HepG2 (cell line): Measurements from ENCODE around the gene DMRT3. TPM values are rescaled to one million over a fixed set of nuclear protein-coding genes. Genes with fewer than 3 reads are reported as not detected.
A peak's percentile ranks its signal among the peaks of the same experiment; 100 is the strongest.
"Not testable (repeated sequence)": the region's sequence is repeated elsewhere in the genome, so short reads cannot be mapped to it uniquely, and the experiment has no call there.

Source experiments
- ATAC-seq: fragments of 200-7000 bp; cut with Tn5 transposase; 3 replicates; pipeline ENCODE4 v1.9.1; 2020; ENCODE audit warnings: mild to moderate bottlenecking, moderate library complexity
- BruUV-seq: library from RNA; stranded (reverse); fragments of 400-500 nt; replicated peaks from 2 replicates; lab custom pipeline; 2021; lab: Mats Ljungman, UMichigan
- CTCF ChIA-PET: fragments of 300-600 bp; formaldehyde crosslinking; extraction: SDS; loops from one replicate; lab custom pipeline; 2021; ENCODE audit warnings: low total read pairs, inconsistent platforms, low intra/inter-chr PET ratio; lab: Yijun Ruan, JAX
- POLR2A ChIA-PET: fragments of 350-600 bp; sonication (Branson Sonifier 250); formaldehyde crosslinking; loops from one replicate; lab custom pipeline; 2020; ENCODE audit warnings: antibody characterized with exemption, inconsistent platforms; lab: Yijun Ruan, JAX
- DNase-seq: peaks from one replicate; pipeline ENCODE4 v3.0.0-alpha.2; 2015; ENCODE audit warnings: low spot score
- FAIRE-seq: peaks from 3 replicates; lab custom pipeline; 2011; peaks lifted over from hg19 to GRCh38; lab: Jason Lieb, UNC
- H2AFZ ChIP-seq: one replicate; pipeline ENCODE4 v1.6.1; 2011; ENCODE audit warnings: low read length, inconsistent platforms
- H3K27ac ChIP-seq: fragments of 300-600 bp; 3 replicates; pipeline ENCODE4 v1.8.0; 2011; ENCODE audit warnings: mixed run types, mild to moderate bottlenecking, mixed read lengths, low read length, inconsistent platforms; ENCODE audit not compliant: insufficient read depth; ENCODE audit errors: extremely low read length
- H3K27me3 ChIP-seq, 2 experiments: fragments of 200-600 bp in 1 of 2; 2 replicates in 1 of 2; 3 replicates in 1 of 2; pipeline versions ENCODE4 v1.6.0 to v1.8.0; 2011; ENCODE audit warnings: low read length in 2 of 2, mild to moderate bottlenecking in 2 of 2, moderate library complexity in 2 of 2, inconsistent platforms in 1 of 2; ENCODE audit not compliant: insufficient read depth in 2 of 2, control insufficient read depth in 1 of 2
- H3K36me3 ChIP-seq, 2 experiments: fragments of 200-600 bp in 1 of 2; replicated peaks in 1 of 2; 2 replicates in 1 of 2; 3 replicates in 1 of 2; pipeline versions ENCODE4 v1.5.1 to v1.8.0; 2011; ENCODE audit warnings: low read length in 2 of 2, inconsistent platforms in 1 of 2; ENCODE audit not compliant: insufficient read depth in 2 of 2, control insufficient read depth in 1 of 2
- H3K4me1 ChIP-seq: 2 replicates; pipeline ENCODE4 v1.5.1; 2012; ENCODE audit warnings: low read length, inconsistent platforms; ENCODE audit not compliant: insufficient read depth
- H3K4me2 ChIP-seq: 2 replicates; pipeline ENCODE4 v1.6.0; 2011; ENCODE audit warnings: low read depth, low read length, inconsistent platforms
- H3K4me3 ChIP-seq, 3 experiments: fragments of 200-600 bp in 1 of 3; sonication (generic), shearing (Covaris generic) in 1 of 3; replicated peaks in 1 of 3; 2 replicates each; pipeline ENCODE4 v1.5.1; 2011 to 2016; ENCODE audit warnings: low read length in 3 of 3, inconsistent platforms in 2 of 3, low read depth in 2 of 3, mild to moderate bottlenecking in 2 of 3, control low read depth in 1 of 3, mixed read lengths in 1 of 3; ENCODE audit not compliant: insufficient read depth in 1 of 3
- H3K79me2 ChIP-seq: one replicate; pipeline ENCODE4 v1.6.1; 2011; ENCODE audit warnings: low read length, inconsistent platforms; ENCODE audit not compliant: insufficient read depth
- H3K9ac ChIP-seq: 2 replicates; pipeline ENCODE4 v1.6.0; 2011; ENCODE audit warnings: mild to moderate bottlenecking, low read depth, low read length, inconsistent platforms; ENCODE audit not compliant: insufficient read depth
- H3K9me3 ChIP-seq: 2 replicates; pipeline ENCODE4 v1.5.1; 2012; ENCODE audit warnings: mild to moderate bottlenecking, low read length
- H4K20me1 ChIP-seq: 2 replicates; pipeline ENCODE4 v1.6.0; 2011; ENCODE audit warnings: inconsistent platforms, mild to moderate bottlenecking, low read length, moderate library complexity; ENCODE audit not compliant: insufficient read depth
- GABPA ChIP-seq, 2 experiments: IDR thresholded peaks; 2 replicates each; pipeline ENCODE4 v1.6.1; 2011 to 2016; ENCODE audit warnings: low read depth in 2 of 2, low read length in 1 of 2, missing biosample characterization in 1 of 2, missing genetic modification characterization in 1 of 2
- GABPB1 ChIP-seq: IDR thresholded peaks from 2 replicates; pipeline ENCODE4 v1.6.1; 2016; ENCODE audit warnings: mild to moderate bottlenecking, missing genetic modification reagents, moderate library complexity, missing compliant biosample characterization
- SETDB1 ChIP-seq: sonication (generic); formaldehyde crosslinking; IDR thresholded peaks from 2 replicates; pipeline ENCODE4 v1.5.1; 2020; ENCODE audit warnings: missing genetic modification reagents, mild to moderate bottlenecking, borderline replicate concordance
- ZFP91 ChIP-seq: sonication (generic); formaldehyde crosslinking; IDR thresholded peaks from 2 replicates; pipeline ENCODE4 v1.9.0; 2022; ENCODE audit warnings: missing genetic modification reagents, mild to moderate bottlenecking, borderline replicate concordance
- ZNF574 ChIP-seq: sonication (generic); formaldehyde crosslinking; IDR thresholded peaks from 2 replicates; pipeline ENCODE4 v1.4.0; 2020; ENCODE audit warnings: missing genetic modification reagents
- WGBS: methylation state at CpG from one replicate; pipeline ENCODE4 v1.1.6; 2017; ENCODE audit warnings: low lambda C conversion rate; 5-methylcytosine and 5-hydroxymethylcytosine counted together
- in situ Hi-C: cut with HindIII; loops from 2 replicates; pipeline ENCODE4 v1.10.0; 2017; ENCODE audit warnings: low pct_unique_long_range_greater_than_20kb; ENCODE audit not compliant: extremely low pct_ligation_motif_present
- intact Hi-C: fragments of 100-400 bp; cut with micrococcal nuclease; formaldehyde crosslinking; loops from one replicate; pipeline ENCODE4 v1.10.0; 2022; ENCODE audit not compliant: unreplicated experiment
- polyA plus RNA-seq, 8 experiments: library from polyadenylated mRNA; depleted of rRNA in 3 of 8; stranded (reverse) in 7 of 8; unstranded in 1 of 8; fragments of >200 nt; fragmentation: Illumina TruSeq in 4 of 8; extraction: Trizol in 4 of 8; gene quantifications; 2 replicates each; pipeline versions ENCODE4 v1.2.1 to v1.2.3, GENCODE V29; 2011 to 2016; ENCODE audit warnings: low read depth in 4 of 8, missing spikeins in 1 of 8, mixed read lengths in 1 of 8; ENCODE audit not compliant: insufficient read depth in 1 of 8
- total RNA-seq, 5 experiments: library from RNA; depleted of rRNA; stranded (reverse); fragments of >200 nt; fragmentation: Illumina TruSeq; extraction: Trizol; gene quantifications; 2 replicates each; pipeline ENCODE4 v1.2.3, GENCODE V29; 2016; ENCODE audit warnings: low read depth in 1 of 5

Gene DMRT3
- total and polyA plus RNA-seq, 2 of the 13 experiments (the other 11 are each of a cell fraction or from before 2014, with no cell fraction given): not detected

GRCh38 chr9:995781-996180, 19.3 kb downstream of the DMRT3 start:
- intact Hi-C loops (no loop called here), in situ Hi-C loops (loop anchor here (25.0 kb wide), 1 partner anchor 408 kb away; no protein-coding TSS in a partner anchor)
- ChIA-PET POLR2A (no interaction called here), CTCF (no interaction called here)
- FAIRE-seq (no peak), DNase-seq (no peak), ATAC-seq (no peak)
- Histone ChIP-seq H3K9me3 (no peaks in the 10 kb centered on the region), H3K79me2 (no peaks in the 10 kb centered on the region), H3K36me3 (no peaks in the 10 kb centered on the region), H2AFZ (no peak overlapping the region), H3K27ac (no peak overlapping the region), H3K27me3 (peaks cover 0 to 9% of the 10 kb centered on the region in 2 experiments; a peak in 2 of 5 replicates), H4K20me1 (no peaks in the 10 kb centered on the region), H3K4me2 (no peak overlapping the region), H3K4me3 (no peak overlapping the region), H3K4me1 (no peaks in the 10 kb centered on the region), H3K9ac (no peak overlapping the region)
- no TSS peak for BruUV-seq
- 0% methylated on average over 3 of the region's 3 CpGs for WGBS
- TF ChIP-seq ZFP91: no peak

DNA sequence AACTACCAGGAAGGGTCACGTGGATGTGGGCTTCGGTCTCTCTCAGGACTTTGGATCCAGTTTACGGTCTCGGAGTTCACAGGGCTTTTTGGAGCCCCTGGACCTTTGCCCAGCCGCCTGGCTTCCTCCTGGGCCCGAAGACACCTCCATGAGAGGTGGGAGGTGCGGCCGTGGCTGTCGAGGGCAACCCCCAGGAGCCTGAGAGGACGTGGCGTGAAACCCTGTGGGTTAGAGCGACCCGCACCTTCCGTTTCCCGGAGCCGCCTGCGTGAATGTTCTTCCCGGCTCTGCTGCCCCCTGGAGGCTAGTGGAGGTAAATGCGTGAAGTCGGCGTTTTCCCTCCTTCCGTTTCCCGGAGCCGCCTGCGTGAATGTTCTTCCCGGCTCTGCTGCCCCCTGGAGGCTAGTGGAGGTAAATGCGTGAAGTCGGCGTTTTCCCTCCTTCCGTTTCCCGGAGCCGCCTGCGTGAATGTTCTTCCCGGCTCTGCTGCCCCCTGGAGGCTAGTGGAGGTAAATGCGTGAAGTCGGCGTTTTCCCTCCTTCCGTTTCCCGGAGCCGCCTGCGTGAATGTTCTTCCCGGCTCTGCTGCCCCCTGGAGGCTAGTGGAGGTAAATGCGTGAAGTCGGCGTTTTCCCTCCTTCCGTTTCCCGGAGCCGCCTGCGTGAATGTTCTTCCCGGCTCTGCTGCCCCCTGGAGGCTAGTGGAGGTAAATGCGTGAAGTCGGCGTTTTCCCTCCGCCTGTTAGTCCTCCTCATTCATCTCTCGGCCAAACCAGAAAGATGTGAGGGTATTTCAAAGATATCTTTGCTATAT, 22.1 kb downstream of the DMRT3 start:
- intact Hi-C loops; H3K79me2 ChIP-seq; BruUV-seq; FAIRE-seq; H4K20me1 ChIP-seq; H3K27ac ChIP-seq; H3K27me3 ChIP-seq; H3K4me3 ChIP-seq; H3K36me3 ChIP-seq; H3K4me2 ChIP-seq; H2AFZ ChIP-seq; H3K9ac ChIP-seq; H3K9me3 ChIP-seq; H3K4me1 ChIP-seq; POLR2A ChIA-PET; DNase-seq; TF ChIP-seq GABPA (IDR thresholded peaks at IDR 0.05; ENCODE audit: low read depth, low read length): not testable (repeated sequence)
- in situ Hi-C loops: loop anchor here (25.0 kb wide), 1 partner anchor 411 kb away; no protein-coding TSS in a partner anchor
- 51% methylated on average over 32 of the region's 55 CpGs for WGBS
- CTCF ChIA-PET: interaction anchor here (0.8 to 1.6 kb wide), 5 partner anchors 11 to 613 kb away, joined by 3 to 4 read pairs (median 3); no protein-coding TSS in a partner anchor
- ATAC-seq: peak; percentile 31; the same call in 1 of the 3 replicates
- TF ChIP-seq SETDB1 (CRISPR knock-in tag) (0 out of 2 replicates have a peak, but pooled peaks have one; percentile 56), GABPB1 (peak; percentile 77; the same call in 1 of the 2 replicates), ZNF574 (CRISPR knock-in tag) (0 out of 2 replicates have a peak, but pooled peaks have one; percentile 21), GABPA (CRISPR knock-in tag; IDR thresholded peaks at IDR 0.05; ENCODE audit: low read depth) (peak; percentile 37; the same call in 1 of the 2 replicates)
